Activated CD8-positive, alpha-beta memory T cell treated with anti-CD3 and anti-CD28 coated beads for 24 hours (primary cell): Measurements from ENCODE around the gene GIPC3.
A peak's percentile ranks its signal among the peaks of the same experiment; 100 is the strongest.

Experiments
- DNase-seq: peaks from one replicate; pipeline ENCODE4 v3.0.0-alpha.2; 2020

Gene GIPC3, protein sequence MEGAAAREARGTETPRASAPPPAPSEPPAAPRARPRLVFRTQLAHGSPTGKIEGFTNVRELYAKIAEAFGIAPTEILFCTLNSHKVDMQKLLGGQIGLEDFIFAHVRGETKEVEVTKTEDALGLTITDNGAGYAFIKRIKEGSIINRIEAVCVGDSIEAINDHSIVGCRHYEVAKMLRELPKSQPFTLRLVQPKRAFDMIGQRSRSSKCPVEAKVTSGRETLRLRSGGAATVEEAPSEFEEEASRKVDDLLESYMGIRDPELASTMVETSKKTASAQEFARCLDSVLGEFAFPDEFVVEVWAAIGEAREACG

DNA sequence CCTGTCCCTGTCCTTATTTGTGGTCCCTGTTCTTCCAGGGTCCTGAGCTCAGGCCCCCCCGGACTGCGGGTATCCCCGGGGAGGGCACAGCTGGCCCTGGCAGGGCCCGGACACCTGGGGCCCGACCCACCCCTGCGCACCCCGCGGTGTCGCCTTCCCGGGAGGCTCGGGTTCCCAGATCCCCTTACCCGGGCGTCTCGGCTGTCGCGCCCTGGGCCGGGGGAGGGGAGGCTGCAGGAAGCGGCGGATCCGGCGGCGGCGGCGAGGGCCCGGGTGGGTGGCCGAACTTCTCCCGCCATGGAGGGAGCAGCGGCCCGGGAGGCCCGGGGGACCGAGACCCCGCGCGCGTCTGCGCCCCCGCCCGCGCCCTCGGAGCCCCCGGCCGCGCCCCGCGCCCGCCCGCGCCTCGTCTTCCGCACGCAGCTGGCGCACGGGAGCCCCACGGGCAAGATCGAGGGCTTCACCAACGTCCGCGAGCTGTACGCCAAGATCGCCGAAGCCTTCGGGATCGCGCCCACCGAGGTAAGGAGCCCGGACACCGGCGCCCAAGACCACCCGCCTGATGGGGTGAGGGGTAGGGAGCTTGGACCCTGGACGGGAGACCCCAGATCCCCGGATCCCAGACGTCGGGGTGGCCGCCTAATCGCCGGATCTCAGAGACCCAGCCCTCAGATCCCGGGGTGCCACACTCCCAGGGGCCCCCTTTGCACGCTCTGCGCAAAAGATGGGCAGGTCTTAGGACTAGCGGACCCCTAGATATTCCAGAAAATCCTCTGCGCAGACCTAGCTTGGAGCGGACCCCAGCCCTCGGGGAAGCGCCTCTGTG is at the start of gene GIPC3:
TSS of gene GIPC3 (plus strand) at position 178 of the 826 bp plus-strand sequence. CDS start at position 298, 120 bp downstream.
- peak; percentile 66 for DNase-seq

DNA sequence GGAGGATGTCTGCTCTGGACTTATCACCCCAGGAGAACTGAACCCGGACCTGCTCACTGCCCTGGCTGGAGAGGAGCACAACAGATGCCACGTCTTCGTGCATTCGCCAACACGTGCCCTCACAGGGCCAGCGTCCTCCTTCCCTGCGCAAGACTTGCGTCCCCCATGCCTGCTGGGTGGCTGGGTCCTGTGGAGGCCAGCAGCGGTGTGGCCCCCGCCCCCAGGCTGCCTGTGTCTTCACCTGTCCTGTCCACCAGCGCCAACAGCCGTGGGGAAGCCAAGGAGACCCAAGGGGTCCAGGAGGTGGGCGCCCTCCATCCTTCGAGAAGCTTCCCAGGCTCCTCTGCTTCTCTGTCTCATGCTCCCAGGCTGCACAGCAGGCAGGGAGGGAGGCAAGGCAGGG is 49.7 kb upstream of the GIPC3 start:
- DNase-seq, result no peak

DNA sequence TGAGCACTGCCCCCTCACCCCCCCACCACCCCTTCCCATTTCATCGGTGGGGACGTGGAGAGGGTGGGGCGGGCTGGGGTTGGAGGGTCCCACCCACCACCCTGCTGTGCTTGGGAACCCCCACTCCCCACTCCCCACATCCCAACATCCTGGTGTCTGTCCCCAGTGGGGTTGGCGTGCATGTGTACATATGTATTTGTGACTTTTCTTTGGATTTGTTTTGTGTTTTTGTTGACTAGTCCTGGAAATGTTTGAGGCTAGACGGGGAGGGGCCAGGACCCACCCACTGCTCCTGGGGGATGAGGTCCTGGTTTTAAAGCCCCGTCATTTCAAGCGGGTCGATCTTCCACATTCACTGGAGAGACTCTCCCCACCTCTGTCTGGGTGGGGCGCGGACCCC is 49.3 kb upstream of the GIPC3 start:
- DNase-seq, result no peak

DNA sequence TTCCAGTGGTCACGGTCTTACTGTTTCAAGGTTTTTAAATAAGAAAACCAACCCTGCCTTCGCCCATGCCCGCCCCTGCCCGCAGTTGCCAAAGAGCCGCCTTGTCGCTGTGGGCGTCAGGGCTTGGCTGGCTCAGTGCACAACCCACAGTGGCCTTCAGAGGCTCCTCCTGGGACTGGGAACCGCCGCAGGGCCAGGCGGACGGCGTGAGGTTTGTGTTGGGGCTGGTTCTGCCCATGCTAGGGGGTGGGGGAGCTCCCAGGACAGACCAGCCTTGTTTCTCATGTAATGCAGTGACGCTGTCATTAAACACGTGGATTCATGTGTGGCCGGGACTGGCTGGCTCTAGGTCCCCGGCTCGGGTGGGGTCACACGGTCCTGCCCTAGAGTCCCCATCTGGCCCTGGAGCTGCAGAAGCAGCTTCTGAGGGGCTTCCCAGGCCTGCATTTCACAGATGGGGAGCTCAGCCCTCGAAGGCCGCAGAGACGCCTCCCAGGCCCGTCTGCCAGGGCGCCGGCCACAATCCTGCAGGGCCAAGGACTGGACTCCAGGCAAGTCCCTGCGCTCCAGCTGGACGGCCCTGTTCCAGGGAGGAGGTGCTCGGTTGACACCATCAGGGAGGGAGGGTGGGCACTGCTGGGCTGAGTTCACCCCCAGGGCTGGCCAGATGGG is 48.7 kb upstream of the GIPC3 start:
- no peak for DNase-seq

DNA sequence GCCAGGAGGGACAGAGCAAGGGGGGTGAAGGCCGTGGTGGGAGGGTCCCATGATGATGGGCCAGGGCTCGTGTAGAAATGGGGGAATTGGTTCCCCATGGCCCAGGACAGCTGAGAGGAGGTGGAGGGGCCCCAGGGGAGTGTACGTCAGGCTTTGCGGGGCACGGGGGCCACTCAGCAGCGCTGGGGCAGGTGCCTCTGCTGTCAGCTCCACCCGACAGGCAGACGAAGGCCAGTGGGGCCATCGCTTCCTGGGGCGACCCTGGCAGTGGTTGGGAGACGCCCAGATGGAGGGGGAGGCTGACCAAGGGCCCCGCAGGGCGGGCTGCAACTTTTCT is 48.2 kb upstream of the GIPC3 start:
- no peak for DNase-seq

DNA sequence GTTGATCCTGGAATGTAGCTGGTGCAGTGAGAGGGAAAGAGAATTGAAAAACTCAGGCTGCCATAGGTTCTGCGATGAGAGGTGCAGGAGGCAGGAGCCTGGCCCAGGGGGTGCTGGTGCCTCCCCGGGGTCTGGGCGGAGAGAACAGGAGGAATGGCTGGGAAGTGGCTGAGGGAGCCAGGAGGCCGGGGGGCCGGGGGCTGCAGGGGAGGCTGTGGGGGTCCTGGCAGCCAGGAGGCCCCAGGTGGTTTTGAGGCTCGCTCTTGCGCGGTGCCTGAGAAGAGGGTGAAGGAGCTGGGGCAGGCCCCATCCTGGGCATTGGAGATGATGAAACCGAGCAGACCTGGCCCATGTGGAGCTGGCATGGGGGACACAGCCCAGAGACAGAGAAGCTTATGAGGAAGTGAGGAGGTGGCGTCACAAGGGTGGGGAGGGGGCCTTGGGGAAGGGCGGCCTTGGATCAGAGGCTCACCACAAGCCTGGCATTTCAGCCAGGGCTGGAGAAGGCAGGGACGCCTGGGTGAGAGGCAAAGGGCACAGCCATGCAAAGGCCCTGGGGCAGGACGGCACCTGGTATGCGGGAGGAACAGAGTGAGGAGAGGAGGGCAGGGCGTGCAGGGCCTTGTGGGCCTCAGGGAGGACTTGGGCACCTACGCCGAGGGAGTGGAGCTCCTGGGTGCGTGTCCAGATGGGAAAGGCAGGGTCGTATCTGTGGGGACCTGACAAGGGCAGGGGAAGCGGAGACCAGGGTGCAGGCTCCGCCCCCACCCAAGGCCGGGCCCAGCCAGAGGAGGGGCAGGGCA is 47.6 kb upstream of the GIPC3 start:
- no peak for DNase-seq

DNA sequence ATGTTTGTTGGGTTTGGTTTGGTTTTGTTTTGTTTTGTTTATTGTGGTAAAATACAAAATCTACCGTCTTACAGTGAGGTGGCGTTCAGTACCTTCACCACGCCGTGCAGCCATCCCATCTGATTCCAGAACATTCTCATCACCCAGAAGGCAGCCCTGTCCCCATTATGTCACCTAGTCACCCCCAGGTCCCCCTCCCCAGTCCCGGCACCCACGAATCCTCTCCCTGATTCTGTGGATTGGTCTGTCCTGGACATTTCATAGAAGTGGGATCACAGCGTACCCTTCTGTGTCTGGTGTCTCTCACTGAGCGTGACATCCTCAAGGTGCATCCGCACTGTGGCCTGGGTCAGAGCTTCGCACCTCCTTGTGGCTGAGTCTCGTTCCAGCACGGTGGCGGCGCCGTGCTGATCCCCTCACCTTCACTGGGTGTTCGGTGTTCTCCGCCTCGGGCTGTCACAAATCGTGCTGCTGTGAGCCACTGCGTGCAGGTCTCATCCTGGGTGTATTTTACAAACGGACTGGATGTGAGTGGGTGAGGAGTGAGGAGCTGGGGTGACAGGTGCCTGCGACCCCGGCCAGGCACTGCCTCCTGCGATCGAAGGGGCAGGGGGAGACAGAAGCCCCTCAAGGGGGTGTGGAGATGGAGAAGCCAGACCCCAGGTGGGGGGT is 46.9 kb upstream of the GIPC3 start:
- no peak for DNase-seq

DNA sequence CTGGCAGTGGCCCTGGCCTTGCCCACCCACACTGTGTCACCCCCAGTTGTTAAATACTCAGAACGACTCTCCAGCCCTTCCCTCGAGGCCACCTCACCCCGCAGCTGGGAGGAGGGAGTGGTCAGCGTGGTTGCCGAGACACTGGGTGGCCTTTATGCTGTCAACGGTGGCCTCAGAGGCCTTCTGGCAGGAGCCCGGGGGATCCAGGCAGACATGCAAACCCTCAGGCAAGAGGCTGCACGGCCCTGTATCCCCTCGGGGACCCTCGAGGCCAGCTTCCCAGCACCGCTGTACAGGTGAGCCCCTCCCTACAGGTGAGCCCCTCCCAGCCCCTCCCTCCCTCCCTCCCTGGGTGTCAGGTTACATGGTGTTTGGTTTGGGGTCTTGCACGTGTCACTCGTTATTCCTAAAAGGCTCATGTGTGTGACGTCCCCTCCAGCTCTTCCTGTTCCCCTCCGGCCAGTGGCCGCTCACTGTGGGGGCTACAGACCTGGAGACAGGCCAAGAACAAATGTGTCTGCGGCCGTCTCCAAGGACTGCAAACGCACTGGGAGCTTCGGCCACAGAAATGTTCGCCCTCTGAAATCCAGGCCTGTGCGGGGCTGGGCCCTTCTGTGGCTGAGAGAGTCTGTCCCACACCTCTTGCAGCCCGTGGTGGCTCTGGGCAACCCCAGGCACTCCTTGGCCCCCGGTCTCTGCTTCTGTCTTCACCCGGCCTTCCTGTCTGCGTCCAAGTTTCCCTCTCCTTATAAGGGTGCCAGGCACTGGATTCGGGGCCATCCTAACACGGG is 46.1 kb upstream of the GIPC3 start, which contains the start of gene TEKTIP1:
TSS of gene TEKTIP1 (plus strand) at position 210 of the 791 bp plus-strand sequence. CDS start at position 214, 4 bp downstream.
- DNase-seq, result no peak

DNA sequence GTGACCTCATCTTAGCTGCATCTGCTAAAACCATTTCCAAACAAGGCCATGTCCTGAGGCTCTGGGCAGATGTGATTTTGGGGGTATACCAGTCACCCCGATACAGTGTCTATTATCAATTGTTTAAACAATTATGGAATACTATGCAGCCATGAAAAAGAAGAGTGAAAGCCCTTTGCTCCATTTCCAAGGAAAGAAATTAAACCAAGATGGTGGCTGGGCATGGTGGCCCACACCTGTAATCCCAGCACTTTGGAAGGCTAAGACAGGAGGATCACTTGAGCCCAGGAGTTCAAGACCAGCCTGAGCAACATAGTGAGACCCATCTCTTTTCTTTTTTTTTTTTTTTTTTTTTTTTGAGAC is 45.5 kb upstream of the GIPC3 start:
- no peak for DNase-seq

DNA sequence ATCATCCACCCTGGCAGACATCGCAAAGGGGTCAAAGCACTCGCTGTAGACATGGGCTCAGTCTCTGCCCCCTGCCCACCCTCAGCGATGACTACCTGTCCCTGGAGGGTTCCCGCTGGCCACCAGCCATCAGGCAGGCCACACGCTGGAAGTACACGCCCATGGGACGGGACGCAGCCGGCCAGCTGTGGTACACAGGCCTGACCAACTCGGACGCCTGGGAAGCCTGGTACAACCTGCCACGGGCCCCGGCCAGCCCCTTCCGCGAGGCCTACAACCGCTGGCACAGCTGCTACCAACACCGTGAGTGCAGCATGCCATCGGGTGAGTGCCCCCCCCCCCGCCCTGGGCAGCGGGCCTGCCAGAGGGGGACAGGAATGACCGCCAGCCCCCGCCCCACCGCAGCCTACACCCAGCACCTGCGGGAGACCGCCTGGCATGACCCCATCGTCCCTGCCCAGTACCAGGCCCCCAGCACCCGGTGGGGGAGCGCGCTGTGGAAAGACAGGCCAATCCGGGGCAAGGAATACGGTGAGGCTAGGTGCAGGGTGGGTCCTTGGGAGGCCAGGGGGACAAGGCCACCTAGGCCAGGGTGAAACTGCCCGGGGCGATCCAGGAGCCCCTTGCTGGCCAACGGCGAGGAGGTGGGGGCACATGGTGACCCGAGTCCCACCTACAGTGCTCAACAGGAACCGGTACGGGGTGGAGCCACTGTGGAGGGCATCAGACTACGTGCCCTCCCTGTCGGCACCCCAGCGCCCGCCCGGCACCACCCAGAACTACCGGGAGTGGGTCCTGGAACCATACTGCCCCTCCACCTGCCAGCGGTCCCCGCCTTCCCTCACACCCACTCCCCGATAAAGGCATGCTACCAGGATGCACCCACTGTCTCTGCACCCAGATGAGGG is 41.9 kb upstream of the GIPC3 start:
- DNase-seq, result no peak

DNA sequence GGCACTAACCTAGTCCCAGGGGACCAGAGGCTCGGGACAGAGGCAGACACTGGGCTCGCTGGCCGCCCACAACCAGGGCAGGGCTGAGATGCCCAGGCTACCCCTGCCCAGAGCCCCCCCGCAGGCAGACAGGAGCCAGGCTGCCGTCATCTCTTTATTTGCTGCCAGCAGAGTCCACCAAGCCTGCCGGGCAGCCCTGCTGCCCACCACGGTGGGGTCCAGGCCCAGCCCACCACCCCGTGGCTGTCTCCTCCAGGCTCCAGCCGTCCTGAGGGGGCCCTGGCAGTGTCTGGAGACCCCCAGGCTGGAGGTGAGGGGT is 41.3 kb upstream of the GIPC3 start:
- DNase-seq, result no peak

DNA sequence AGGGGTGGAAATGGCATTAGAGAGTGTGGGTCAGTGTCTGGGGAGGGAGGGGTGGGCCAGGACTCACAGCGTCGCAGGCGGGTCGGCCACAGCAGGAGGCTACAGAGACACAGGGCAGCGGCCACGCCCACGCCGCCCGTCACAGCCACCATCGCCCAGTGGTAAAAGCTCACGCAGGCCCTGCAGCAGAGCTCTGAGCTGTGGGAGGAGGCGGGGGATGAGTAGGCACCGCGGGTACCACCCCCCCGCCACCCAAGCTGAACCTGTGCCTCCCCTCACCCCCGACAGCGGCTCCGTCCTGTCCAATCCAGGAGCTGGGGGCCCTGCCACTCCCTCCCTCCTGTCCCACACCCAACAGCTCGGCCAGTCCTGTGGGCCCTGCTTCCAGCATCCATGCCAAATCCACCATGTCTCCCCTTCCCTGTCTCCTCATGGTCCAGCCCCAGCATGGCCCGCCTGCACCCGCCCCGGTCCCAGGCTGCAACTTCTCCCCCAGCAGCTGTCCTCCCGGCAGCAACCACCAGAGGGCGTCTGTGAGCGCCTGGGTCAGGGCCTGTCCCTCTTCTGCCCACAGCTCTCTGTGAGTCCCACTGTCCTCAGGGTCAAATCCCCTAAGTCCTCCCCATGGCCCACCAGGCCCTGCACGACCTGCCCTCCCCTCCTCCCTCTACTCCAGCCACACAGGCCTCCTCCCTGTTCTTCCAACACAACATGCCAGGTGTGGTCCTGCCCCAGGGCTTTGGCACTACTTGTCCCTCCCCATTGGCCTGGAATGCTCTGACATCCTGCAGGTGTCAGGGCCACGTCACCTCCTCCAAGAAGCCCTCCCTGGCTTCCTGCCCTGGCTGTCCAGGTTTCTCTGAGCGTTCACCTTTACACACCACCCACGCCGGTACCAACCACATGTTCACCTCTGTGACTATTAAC is 40.3 kb upstream of the GIPC3 start:
- peak; percentile 97 for DNase-seq

DNA sequence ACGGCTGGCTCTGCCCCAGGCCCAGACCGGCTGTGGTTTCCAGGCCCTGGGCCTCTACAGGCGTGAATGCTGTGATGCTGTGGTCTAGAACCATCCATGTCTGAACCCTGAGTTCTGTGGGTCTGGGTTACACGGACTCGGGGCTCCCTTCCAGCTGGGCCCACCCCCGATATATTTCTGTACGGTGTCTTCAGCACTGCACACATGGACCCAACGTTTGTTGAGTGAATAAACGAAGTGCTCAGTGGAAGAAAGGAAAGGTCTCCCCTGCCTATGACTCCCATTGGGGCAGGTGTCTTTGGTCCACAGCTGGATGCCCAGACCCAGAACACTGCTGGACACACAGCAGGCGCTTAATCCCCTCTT is 39.6 kb upstream of the GIPC3 start:
- no peak for DNase-seq

DNA sequence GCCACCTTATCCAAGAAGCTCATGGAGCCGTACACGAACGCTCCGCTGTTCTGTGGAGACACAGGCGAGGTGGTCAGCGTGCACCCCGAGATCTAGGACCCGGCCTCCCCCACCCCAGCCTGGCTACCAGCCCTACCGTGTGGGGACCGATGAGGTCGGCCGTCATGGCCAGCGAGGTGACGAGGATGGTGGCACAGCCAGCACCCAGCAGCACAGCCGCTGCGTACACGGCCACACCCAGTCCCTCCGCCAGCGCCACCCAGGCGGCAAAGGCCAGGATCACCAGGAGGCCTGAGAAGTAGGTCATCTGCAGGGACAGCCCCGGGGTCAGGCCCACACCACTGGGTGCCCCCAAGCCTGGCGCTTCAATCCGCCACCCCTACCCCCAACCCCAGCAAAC is 39.2 kb upstream of the GIPC3 start:
- DNase-seq, result no peak

DNA sequence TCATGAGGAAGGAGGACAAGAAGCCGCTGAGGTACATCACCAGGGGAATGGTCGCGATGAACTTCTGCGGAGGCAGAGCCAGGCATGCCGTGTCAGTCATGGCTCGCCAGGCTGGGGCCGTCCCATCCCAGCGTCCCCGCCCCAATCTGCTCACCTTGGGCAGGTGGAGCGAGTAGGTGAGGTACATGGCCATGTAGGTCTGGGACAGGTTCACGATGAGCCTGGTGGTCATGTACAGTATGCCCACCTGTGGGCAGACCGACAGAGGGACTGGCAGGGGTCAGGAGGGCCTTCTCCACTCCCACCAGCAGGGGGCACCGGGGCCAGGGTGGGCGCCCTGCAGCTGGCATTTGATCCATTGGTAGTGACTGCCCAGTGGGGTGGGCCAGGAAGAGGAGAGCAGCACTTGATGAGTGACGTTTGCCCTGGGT is 38.0 kb upstream of the GIPC3 start:
- DNase-seq, result peak; percentile 71

DNA sequence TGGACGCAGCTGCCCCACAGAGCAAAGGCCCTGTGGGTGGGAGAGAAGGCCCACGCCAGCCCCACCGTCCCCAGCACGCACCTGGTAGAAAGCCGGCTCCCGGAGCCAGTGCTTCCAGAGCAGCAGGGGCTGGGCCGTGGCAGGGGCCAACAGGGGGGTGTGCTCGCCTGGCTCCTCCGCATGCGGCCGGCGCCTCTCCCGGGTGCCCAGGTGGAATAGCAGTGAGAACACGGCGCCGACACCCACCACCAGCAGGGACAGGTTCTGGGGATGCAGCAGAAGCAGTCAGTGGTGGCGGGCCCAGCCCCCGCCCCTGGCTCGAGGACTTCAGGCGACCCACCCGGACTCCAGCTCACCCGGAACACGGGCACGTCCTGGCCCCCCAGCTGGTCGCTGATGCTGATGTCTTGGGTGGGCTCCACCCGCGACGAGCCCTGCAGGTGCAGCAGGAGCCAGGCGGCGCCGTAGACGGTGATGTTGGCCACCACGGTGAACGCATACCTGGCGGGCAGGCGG is 37.5 kb upstream of the GIPC3 start:
- DNase-seq, result no peak

DNA sequence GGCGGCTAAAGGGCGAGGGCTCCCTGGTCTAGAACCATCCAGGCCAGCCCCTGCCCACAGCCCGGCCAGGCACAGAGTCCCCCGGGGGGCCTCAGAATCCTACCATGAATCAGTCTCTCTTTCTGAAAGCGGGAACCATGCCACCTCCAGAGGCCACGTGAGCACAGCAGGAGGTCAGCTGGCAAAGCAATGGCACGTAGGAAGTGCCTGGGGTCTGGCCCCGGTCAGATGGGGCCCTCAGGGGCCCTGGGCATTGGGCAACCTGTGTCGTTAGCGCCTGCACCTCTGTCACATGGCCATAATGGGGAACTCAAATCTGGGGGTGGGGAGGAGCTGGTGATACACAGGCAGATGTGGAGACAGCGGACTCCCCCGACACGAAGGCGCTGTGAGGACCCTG is 36.7 kb upstream of the GIPC3 start:
- no peak for DNase-seq

DNA sequence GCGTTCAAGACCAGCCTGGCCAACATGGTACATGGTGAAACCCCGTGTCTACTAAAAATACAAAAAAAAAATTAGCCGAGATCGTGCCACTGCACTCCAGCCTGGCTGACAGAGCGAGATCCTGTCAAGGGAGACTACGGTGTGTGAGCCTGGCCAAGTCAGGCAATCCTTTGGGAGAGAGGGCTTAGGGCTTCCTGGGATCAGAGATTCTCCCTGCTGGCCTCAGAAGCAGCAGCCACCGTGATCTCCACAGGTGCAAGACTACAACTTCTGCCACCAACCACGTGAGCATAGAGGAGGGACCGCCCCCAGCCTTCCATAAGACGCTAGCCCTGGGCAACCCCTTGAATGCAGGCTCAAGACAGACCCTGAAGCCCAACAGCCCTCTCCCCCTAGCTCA is 35.5 kb upstream of the GIPC3 start:
- DNase-seq, result no peak
